NCI-H510A (cell line): ENCODE data around the gene CCNI.
"Not testable (repeated sequence)": the region's sequence is repeated elsewhere in the genome, so short reads cannot be mapped to it uniquely, and the experiment has no call there.

Source experiments
- DNase-seq: peaks from one replicate; lab custom pipeline; 2025; lab: John Stamatoyannopoulos, UW

The CCNI gene

GRCh38 chr4:77080806-77081205 lies 5.0 kb upstream of the CCNI start:
- DNase-seq: not testable (repeated sequence)

DNA sequence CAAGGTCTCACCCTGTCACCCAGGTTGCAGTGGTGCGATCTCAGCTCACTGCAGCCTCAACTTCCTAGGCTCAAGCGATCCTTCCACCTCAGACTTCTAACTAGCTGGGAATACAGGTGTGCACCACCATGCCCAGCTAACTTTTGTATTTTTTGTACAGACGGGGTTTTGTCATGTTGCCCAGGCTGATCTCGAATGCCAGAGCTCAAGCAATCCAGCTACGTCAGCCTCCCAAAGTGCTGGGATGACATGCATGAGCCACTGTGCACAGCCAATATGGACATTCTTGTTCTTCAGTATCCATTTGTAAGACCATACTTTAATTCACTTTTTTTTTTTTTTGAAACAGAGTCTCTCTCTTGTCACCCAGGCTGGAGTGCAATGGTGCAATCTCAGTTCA lies 3.5 kb upstream of the CCNI start:
- DNase-seq: no peak

GRCh38 chr4:77078401-77078800 lies 2.6 kb upstream of the CCNI start:
- DNase-seq: no peak

DNA sequence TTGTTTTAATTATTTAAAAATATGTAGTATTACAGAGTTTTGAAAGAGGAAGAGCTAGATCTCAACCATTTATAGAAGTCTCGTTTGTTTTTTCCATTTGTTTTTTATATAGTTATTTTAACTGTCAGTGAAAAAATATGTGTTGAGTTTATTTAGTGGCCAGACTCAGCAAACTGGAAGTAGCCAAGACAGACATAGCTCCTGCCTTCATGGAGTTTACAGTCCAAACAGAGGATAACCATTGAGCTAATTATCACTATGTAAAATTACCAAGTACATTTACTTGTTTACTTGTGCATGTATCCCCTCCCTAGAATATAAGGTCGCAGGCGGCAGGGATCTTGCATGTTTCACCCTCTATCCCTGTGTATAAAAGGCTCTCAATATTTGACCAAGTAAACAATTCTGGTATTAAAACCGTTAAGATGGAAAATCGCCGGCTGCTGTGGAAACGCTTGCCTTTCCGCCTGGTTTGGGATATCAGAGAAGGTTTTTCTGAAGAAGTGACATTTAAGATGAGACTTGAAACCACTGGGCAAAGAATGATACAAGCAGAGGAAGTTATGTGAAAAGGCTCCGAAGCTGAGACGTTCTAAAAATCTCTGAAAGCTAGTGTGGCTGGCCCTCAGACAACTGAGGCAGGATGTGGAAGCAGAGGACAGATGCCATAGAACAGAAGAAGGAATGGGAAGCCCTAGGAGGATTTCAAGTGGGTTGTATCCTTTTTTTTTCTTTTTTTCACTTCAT lies 1.3 kb upstream of the CCNI start:
- DNase-seq: no peak

- peak; percentile 40 for DNase-seq
These were observed 571 bp downstream of the CCNI start for GRCh38 chr4:77074981-77075855.

DNA sequence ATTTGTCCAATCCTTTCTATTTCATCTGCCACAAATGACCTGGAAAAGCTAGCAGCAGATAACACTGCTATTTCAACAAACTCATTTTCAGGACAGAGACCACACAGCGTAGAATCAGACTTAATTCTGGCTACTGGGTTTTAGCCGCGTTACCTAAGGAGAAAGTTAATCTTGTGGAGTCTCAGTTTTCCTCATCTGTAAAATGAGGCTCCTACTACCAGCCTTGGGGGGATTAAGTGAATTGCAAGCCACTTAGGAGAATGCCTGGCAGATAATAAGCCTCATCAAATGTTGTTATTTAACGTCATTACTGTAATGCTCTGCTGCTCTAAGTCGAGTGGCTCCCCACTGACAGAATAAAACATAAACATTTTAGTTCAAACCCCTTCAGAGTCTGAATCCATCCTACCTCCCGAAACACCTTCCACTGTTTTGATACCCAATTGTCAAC lies 1.4 kb downstream of the CCNI start:
- no peak for DNase-seq

DNA sequence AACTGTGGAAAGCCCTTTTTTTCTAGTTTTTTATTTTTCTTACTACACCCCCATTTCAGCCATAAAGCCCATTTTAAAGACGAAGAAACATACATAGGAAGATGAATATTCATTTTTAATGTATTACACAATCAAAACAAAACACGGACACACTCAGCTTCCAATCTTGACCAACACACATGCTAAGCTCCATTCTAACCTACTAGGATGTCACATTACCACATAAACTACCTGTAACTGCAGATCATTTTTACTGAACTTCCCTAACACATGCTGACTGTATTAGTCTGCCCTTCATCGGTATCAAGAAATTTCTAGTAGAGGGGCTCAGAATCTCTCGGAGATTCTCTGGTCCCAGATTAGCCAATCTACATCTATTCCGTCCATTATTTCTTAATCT lies 1.8 kb downstream of the CCNI start:
- no peak for DNase-seq

DNA sequence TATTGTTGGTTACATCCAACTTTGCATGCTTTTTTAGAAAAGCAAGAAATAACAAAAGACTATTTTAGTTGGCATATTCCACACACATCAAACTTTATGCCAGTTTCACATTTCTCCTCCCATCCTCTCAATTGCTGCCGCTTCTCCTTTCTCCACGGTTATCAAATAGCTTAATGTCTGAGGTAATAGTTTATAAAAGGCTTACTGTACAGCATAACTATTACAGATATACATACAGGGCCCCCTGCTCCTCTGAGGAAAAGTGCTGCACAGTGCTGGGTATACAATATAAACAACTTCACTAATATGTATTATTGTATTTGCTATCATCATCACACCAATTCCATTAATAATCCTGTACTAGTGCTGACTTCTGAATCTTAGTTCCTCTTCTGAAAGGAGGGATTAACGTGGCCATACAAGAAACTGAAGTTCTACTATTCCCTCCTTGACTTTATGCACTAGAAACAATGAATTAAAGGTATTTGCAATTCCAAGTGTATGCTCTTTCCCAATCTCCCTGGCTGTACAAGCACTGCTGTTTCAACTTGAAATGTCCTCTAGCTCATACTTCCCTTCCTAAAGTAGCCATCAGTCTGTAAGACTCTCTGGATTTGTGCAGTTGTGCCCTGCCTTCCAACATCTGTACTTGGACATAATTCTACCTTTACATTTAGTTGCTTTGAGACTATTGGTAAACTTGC lies 2.5 kb downstream of the CCNI start:
- no peak for DNase-seq

- peak; percentile 52 for DNase-seq
These were observed 3.5 kb downstream of the CCNI start for GRCh38 chr4:77072195-77072753.

- not testable (repeated sequence) for DNase-seq
These were observed 6.3 kb downstream of the CCNI start for GRCh38 chr4:77069514-77069913.

DNA sequence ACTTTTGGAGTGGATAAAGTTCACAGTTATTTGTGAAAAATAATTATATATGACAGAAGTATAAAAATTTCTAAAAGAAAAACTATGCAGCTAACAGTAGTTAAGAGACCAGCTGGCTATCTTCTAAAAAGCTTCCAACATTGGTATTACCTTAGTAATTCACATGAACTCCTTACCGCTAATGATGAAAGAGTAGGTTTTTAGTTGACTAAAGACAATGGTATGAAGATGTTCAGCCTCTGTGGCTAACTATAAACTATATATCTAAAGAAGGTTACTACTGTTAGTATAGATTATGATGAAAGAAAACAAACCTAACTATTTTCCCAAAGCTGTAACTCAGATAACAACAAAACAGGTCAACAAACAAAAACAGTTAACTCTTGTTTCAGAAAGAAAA lies 10.4 kb downstream of the CCNI start:
- DNase-seq: no peak

DNA sequence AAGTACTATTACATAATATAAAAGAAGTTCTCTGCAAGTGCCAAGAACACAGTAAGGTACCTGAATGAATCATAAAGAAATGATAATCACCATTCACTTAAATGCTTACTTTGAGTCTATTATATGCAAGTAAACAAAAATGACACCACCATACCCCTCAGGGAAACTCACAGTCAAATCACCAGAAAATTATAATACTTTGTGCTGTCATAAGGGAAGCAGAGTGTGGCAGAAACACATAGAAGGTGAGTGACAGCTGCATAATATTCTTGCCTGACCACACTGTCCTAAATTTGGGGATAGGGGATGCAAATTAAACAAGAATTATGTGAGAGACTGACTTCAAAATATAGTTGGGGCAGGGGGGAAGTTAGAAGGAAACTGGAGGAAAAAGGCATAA lies 12.9 kb downstream of the CCNI start:
- DNase-seq: no peak

DNA sequence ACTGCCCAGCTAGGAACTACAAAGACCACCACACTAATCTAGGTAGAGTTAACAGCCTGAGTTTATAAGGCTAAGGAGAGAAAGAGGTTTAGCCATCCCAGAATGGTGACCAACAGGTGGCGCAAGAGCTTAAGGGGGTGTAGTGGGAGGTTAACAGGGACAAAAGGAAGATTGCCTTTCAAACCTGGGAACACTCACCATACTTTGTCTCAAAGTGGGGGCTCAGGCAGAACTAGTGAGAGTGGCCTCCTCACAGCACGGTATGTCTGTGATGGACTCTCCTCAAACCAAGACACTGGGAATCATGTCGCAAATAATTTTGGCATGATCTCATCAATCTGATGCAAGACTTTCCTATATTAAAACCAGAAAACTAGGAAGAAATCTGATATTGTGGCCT lies 23.4 kb downstream of the CCNI start:
- DNase-seq: no peak

- DNase-seq: no peak
These were observed 24.8 kb downstream of the CCNI start for GRCh38 chr4:77050962-77051361.

- no peak for DNase-seq
These were observed 28.8 kb downstream of the CCNI start for GRCh38 chr4:77047037-77047436.

DNA sequence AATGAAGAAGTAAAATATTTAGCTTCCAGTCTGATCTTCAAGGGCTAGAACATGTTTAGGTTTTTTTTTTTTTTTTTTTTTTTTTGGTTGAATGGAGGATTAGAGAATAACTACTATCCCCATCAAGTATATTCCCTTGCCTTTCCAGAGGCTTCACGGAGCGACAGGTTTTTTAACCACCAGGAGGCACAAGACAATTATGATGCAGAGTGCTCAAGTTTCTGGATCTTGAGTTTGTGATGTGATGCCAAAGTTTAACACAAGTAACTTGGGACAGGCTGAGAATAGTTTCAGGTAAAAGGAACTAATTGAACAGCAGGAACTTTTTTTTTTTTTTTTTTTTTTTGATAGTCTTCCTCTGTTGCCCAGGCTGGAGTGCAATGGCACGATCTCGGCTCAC lies 30.3 kb downstream of the CCNI start:
- no peak for DNase-seq

GRCh38 chr4:77044461-77045150 lies 31.2 kb downstream of the CCNI start:
- no peak for DNase-seq

DNA sequence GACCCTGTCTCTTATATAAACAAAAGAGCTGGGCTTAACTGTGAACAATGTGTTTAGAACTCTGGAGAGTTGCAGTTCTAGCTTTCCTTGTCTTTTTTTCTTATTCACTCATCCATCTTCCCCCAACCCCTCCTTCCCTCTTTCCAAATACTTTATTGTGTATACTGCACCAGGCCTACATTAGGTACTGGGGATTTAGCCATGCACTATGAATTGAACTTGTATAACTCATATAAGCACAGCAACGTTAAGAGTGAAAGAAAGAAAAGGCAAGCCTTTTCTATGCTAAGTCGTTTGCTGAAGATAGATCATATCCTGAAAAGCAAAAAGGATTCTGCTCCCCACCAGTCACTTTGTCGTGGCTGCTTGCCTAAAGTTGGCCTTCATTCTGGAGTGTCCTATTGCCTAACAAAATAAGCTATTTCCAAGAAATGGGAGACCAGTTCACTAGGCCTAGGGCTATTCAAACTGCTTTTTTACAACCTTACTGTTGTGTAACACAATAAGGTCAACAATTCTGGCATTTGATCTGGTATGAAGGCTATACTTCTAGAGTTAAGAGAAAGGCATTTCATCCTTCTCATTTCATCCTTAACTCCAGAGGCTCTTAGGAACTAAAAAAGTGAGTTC lies 32.2 kb downstream of the CCNI start:
- no peak for DNase-seq

- DNase-seq: no peak
These were observed 34.7 kb downstream of the CCNI start for GRCh38 chr4:77040854-77041725.

DNA sequence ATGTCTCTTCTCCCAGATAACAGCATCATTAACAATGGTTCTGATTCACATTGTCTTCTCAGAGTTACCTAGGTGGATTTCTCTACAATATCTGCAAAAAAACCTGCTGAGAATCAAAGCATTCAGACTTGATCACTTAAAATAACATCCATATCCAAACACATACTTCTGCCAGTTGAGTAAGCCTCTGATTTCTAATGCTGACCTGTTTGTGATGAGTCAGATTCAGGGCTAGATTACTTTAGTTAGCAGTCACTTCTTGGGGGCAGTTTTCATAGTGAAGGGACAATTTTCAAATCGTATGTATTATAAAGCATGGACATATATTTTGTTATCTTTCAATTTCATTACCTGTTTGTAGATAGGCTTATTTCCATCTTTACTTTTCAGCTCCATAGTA lies 35.5 kb downstream of the CCNI start:
- no peak for DNase-seq
